ENCODE results near the gene CNTN5.

DNA sequence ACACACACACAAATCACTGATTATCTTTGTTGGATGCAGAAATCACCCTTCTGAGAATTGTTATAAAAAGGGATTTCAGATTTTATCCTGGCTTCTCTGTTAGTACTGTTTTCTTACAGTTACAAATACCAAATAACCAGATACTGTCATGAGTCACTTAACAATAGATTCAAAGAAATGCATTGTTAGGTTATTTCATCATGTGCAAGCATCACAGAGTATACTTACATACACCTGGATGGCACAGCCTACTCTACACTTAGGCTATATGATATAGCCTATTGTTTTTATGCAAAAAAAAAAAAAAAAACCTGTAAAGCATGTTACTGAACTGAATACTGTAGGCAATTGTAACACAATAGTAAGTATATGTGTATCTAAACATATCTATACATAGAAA lies 1347.1 kb downstream of the CNTN5 start:
- TF ChIP-seq EZH2 (IDR thresholded peaks at IDR 0.05; ENCODE audit: insufficient read depth, poor library complexity, severe bottlenecking) = no peak
- TF ChIP-seq EZH2phosphoT487 (IDR thresholded peaks at IDR 0.05; ENCODE audit: insufficient read depth, low read depth) = no peak

Measured in GM23248 (cell line).